ENCODE measurements around the gene NBEA. TPM values are rescaled to one million over a fixed set of nuclear protein-coding genes. Genes with fewer than 3 reads are reported as not detected.

The NBEA gene
- total RNA-seq, 1 experiment from 2014 or later, result 4.1 TPM

DNA sequence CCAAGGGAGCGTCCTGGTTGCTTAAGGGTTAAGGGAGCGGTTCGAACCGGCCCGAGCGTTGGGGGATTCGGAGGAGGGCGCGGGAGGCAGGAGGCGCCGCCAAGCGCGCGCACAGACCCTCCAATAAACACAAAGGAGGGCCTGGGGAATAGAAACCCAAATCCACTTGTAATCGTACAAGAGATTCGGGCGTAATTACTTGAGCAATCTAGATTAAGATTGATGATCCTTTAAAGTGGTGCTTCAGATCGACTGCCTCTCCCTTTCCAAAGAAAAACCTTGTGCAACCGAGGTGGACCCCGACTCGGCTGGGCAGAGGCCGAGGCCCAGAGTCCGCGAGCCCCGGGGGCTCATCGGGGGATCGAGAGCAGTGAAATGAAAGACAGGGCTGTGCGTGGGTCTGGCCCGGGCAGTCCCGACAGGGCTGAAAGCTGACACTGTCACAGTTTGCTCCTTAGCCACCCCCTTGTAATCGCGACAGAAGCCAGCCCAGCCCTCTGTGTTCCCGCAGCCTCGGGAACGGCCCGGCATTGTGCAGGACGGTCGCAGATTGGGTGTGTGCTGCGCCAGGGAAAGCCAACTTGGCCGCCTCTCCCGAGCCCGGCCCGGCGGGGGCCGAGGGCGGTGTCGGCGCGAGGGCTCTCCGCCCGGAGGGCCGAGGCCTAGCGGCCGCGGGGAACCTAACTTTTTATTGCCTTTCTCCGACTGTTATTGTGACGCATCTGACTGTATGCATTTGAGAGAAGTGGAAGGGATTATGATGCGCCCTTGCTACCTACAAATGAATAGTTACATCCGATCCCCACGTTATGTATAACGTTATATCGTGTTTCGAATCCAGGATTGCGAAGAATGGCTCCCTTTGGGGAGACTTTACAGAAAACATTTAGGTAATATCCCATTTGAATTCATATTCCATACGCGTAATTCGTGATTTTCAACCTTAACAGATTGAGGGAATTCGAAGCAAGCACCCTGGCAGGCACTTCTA lies 528.9 kb downstream of the NBEA start:
- Histone ChIP-seq H3K9me2 (ENCODE audit: insufficient read depth) (no peaks in the 10 kb centered on the region), H3K79me2 (ENCODE audit: insufficient read depth, low read length) (no peaks in the 10 kb centered on the region), H3K9ac (ENCODE audit: low read length) (no peak overlapping the region), H3K4me2 (ENCODE audit: low read length) (no peak overlapping the region), H3K4me1 (ENCODE audit: control insufficient read depth in 1 of 2, insufficient read depth in 2 of 2, low read length in 2 of 2) (no peaks in the 10 kb centered on the region), H3K4me3 (replicated peaks in 1 of 2; ENCODE audit: low read depth in 1 of 2, low read length in 2 of 2) (no peak overlapping the region), H2AFZ (ENCODE audit: low read depth, low read length, poor library complexity, severe bottlenecking) (no peak overlapping the region), H4K20me1 (ENCODE audit: insufficient read depth) (no peaks in the 10 kb centered on the region), H3K36me3 (ENCODE audit: control insufficient read depth in 1 of 2, insufficient read depth in 2 of 2, low read length in 2 of 2) (no peaks in the 10 kb centered on the region), H3K27me3 (ENCODE audit: insufficient read depth, low read length) (no peaks in the 10 kb centered on the region), H3K27ac (ENCODE audit: low read depth, low read length) (no peak overlapping the region), H3K9me3 (ENCODE audit: control insufficient read depth in 1 of 2, insufficient read depth in 1 of 2, low read depth in 1 of 2, low read length in 2 of 2) (no peaks in the 10 kb centered on the region)
- TF ChIP-seq, protein P1, sequence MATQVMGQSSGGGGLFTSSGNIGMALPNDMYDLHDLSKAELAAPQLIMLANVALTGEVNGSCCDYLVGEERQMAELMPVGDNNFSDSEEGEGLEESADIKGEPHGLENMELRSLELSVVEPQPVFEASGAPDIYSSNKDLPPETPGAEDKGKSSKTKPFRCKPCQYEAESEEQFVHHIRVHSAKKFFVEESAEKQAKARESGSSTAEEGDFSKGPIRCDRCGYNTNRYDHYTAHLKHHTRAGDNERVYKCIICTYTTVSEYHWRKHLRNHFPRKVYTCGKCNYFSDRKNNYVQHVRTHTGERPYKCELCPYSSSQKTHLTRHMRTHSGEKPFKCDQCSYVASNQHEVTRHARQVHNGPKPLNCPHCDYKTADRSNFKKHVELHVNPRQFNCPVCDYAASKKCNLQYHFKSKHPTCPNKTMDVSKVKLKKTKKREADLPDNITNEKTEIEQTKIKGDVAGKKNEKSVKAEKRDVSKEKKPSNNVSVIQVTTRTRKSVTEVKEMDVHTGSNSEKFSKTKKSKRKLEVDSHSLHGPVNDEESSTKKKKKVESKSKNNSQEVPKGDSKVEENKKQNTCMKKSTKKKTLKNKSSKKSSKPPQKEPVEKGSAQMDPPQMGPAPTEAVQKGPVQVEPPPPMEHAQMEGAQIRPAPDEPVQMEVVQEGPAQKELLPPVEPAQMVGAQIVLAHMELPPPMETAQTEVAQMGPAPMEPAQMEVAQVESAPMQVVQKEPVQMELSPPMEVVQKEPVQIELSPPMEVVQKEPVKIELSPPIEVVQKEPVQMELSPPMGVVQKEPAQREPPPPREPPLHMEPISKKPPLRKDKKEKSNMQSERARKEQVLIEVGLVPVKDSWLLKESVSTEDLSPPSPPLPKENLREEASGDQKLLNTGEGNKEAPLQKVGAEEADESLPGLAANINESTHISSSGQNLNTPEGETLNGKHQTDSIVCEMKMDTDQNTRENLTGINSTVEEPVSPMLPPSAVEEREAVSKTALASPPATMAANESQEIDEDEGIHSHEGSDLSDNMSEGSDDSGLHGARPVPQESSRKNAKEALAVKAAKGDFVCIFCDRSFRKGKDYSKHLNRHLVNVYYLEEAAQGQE (IDR thresholded peaks at IDR 0.05; ENCODE audit: low read depth), result no peak
- TF ChIP-seq SRF (IDR thresholded peaks at IDR 0.05; ENCODE audit: low read depth) (no peak), POLR2A (IDR thresholded peaks at IDR 0.05; ENCODE audit: borderline replicate concordance, extremely low read depth, insufficient read depth, insufficient read length) (no peak)
- no peak for DNase-seq (ENCODE audit: low read depth, low spot score)
- ChIA-PET RAD21 (ENCODE audit: low non-redundant PET in 1 of 2, low total read pairs in 2 of 2, uncharacterized antibody in 2 of 2, unreplicated experiment in 2 of 2) (no interaction called here), CTCF (no interaction called here), POLR2A (no interaction called here)
- intact Hi-C loops (cut with micrococcal nuclease), result no loop called here
- no peak for ATAC-seq
- BruUV-seq (replicated peaks), result no TSS peak
